HepG2 (cell line): ENCODE measurements around the gene VGLL3. TPM values are rescaled to one million over a fixed set of nuclear protein-coding genes. Genes with fewer than 3 reads are reported as not detected.

Source experiments
- ATAC-seq: fragments of 200-7000 bp; cut with Tn5 transposase; 3 replicates; pipeline ENCODE4 v1.9.1; 2020; ENCODE audit warnings: mild to moderate bottlenecking, moderate library complexity
- BruUV-seq: library from RNA; stranded (reverse); fragments of 400-500 nt; replicated peaks from 2 replicates; lab custom pipeline; 2021; lab: Mats Ljungman, UMichigan
- CTCF ChIA-PET: fragments of 300-600 bp; formaldehyde crosslinking; extraction: SDS; loops from one replicate; lab custom pipeline; 2021; ENCODE audit warnings: low total read pairs, inconsistent platforms, low intra/inter-chr PET ratio; lab: Yijun Ruan, JAX
- POLR2A ChIA-PET: fragments of 350-600 bp; sonication (Branson Sonifier 250); formaldehyde crosslinking; loops from one replicate; lab custom pipeline; 2020; ENCODE audit warnings: antibody characterized with exemption, inconsistent platforms; lab: Yijun Ruan, JAX
- DNase-seq: peaks from one replicate; pipeline ENCODE4 v3.0.0-alpha.2; 2015; ENCODE audit warnings: low spot score
- FAIRE-seq: peaks from 3 replicates; lab custom pipeline; 2011; peaks lifted over from hg19 to GRCh38; lab: Jason Lieb, UNC
- H2AFZ ChIP-seq: one replicate; pipeline ENCODE4 v1.6.1; 2011; ENCODE audit warnings: low read length, inconsistent platforms
- H3K27ac ChIP-seq: fragments of 300-600 bp; 3 replicates; pipeline ENCODE4 v1.8.0; 2011; ENCODE audit warnings: mixed run types, mild to moderate bottlenecking, mixed read lengths, low read length, inconsistent platforms; ENCODE audit not compliant: insufficient read depth; ENCODE audit errors: extremely low read length
- H3K27me3 ChIP-seq, 2 experiments: fragments of 200-600 bp in 1 of 2; 2 replicates in 1 of 2; 3 replicates in 1 of 2; pipeline versions ENCODE4 v1.6.0 to v1.8.0; 2011; ENCODE audit warnings: low read length in 2 of 2, mild to moderate bottlenecking in 2 of 2, moderate library complexity in 2 of 2, inconsistent platforms in 1 of 2; ENCODE audit not compliant: insufficient read depth in 2 of 2, control insufficient read depth in 1 of 2
- H3K36me3 ChIP-seq, 2 experiments: fragments of 200-600 bp in 1 of 2; replicated peaks in 1 of 2; 2 replicates in 1 of 2; 3 replicates in 1 of 2; pipeline versions ENCODE4 v1.5.1 to v1.8.0; 2011; ENCODE audit warnings: low read length in 2 of 2, inconsistent platforms in 1 of 2; ENCODE audit not compliant: insufficient read depth in 2 of 2, control insufficient read depth in 1 of 2
- H3K4me1 ChIP-seq: 2 replicates; pipeline ENCODE4 v1.5.1; 2012; ENCODE audit warnings: low read length, inconsistent platforms; ENCODE audit not compliant: insufficient read depth
- H3K4me2 ChIP-seq: 2 replicates; pipeline ENCODE4 v1.6.0; 2011; ENCODE audit warnings: low read depth, low read length, inconsistent platforms
- H3K4me3 ChIP-seq, 3 experiments: fragments of 200-600 bp in 1 of 3; sonication (generic), shearing (Covaris generic) in 1 of 3; replicated peaks in 1 of 3; 2 replicates each; pipeline ENCODE4 v1.5.1; 2011 to 2016; ENCODE audit warnings: low read length in 3 of 3, inconsistent platforms in 2 of 3, low read depth in 2 of 3, mild to moderate bottlenecking in 2 of 3, control low read depth in 1 of 3, mixed read lengths in 1 of 3; ENCODE audit not compliant: insufficient read depth in 1 of 3
- H3K79me2 ChIP-seq: one replicate; pipeline ENCODE4 v1.6.1; 2011; ENCODE audit warnings: low read length, inconsistent platforms; ENCODE audit not compliant: insufficient read depth
- H3K9ac ChIP-seq: 2 replicates; pipeline ENCODE4 v1.6.0; 2011; ENCODE audit warnings: mild to moderate bottlenecking, low read depth, low read length, inconsistent platforms; ENCODE audit not compliant: insufficient read depth
- H3K9me3 ChIP-seq: 2 replicates; pipeline ENCODE4 v1.5.1; 2012; ENCODE audit warnings: mild to moderate bottlenecking, low read length
- H4K20me1 ChIP-seq: 2 replicates; pipeline ENCODE4 v1.6.0; 2011; ENCODE audit warnings: inconsistent platforms, mild to moderate bottlenecking, low read length, moderate library complexity; ENCODE audit not compliant: insufficient read depth
- CC2D1A ChIP-seq: sonication (generic); formaldehyde crosslinking; IDR thresholded peaks from 2 replicates; pipeline ENCODE4 v1.8.1; 2023; ENCODE audit warnings: mild to moderate bottlenecking, missing genetic modification reagents
- DPF2 ChIP-seq: sonication (generic); formaldehyde crosslinking; IDR thresholded peaks from 2 replicates; pipeline ENCODE4 v1.4.0; 2020; ENCODE audit warnings: mild to moderate bottlenecking, low read depth, missing genetic modification reagents, borderline replicate concordance
- FOSL2 ChIP-seq: sonication (generic); formaldehyde crosslinking; IDR thresholded peaks from 2 replicates; pipeline ENCODE4 v1.4.0; 2020; ENCODE audit warnings: missing genetic modification reagents
- IKZF4 ChIP-seq: sonication (generic); formaldehyde crosslinking; IDR thresholded peaks from 2 replicates; pipeline ENCODE4 v1.5.1; 2020; ENCODE audit warnings: borderline replicate concordance, mild to moderate bottlenecking, low read depth, missing genetic modification reagents; ENCODE audit errors: not compliant biosample characterization
- ISX ChIP-seq: sonication (generic); formaldehyde crosslinking; conservative IDR thresholded peaks from 2 replicates; pipeline ENCODE4 v1.5.0; 2020; ENCODE audit warnings: missing genetic modification reagents
- MTF1 ChIP-seq: sonication (generic); formaldehyde crosslinking; IDR thresholded peaks from 2 replicates; pipeline ENCODE4 v1.5.0; 2020; ENCODE audit warnings: missing genetic modification reagents
- RAD21 ChIP-seq: fragments of 450-650 bp; formaldehyde crosslinking; IDR thresholded peaks from 2 replicates; pipeline ENCODE4 v1.5.0; 2020; ENCODE audit warnings: mild to moderate bottlenecking
- TFDP1 ChIP-seq: IDR thresholded peaks from 2 replicates; pipeline ENCODE4 v1.6.1; 2016; ENCODE audit warnings: missing compliant biosample characterization, missing genetic modification reagents, borderline replicate concordance
- THAP11 ChIP-seq: IDR thresholded peaks from 2 replicates; pipeline ENCODE4 v1.6.1; 2016; ENCODE audit warnings: missing biosample characterization, missing genetic modification reagents
- THRA ChIP-seq: sonication (generic); formaldehyde crosslinking; IDR thresholded peaks from 2 replicates; pipeline ENCODE4 v1.4.0; 2020; ENCODE audit warnings: missing genetic modification reagents, borderline replicate concordance
- ZBTB37 ChIP-seq: sonication (generic); formaldehyde crosslinking; IDR thresholded peaks from 2 replicates; pipeline ENCODE4 v1.4.0; 2020; ENCODE audit warnings: mild to moderate bottlenecking, missing genetic modification reagents
- ZNF546 ChIP-seq: sonication (generic); formaldehyde crosslinking; conservative IDR thresholded peaks from 2 replicates; pipeline ENCODE4 v1.8.1; 2023; ENCODE audit warnings: mild to moderate bottlenecking, missing genetic modification reagents
- ZNF615 ChIP-seq: sonication (generic); formaldehyde crosslinking; IDR thresholded peaks from 2 replicates; pipeline ENCODE4 v1.5.0; 2020; ENCODE audit warnings: mild to moderate bottlenecking, missing genetic modification reagents, borderline replicate concordance
- ZNF816 ChIP-seq: sonication (generic); formaldehyde crosslinking; IDR thresholded peaks from 2 replicates; pipeline ENCODE4 v1.8.0; 2022; ENCODE audit warnings: missing genetic modification reagents, mild to moderate bottlenecking, borderline replicate concordance
- ZUFSP ChIP-seq: sonication (generic); formaldehyde crosslinking; IDR thresholded peaks from 2 replicates; pipeline ENCODE4 v1.9.0; 2021; ENCODE audit warnings: missing genetic modification reagents, mild to moderate bottlenecking, borderline replicate concordance
- WGBS: methylation state at CpG from one replicate; pipeline ENCODE4 v1.1.6; 2017; ENCODE audit warnings: low lambda C conversion rate; 5-methylcytosine and 5-hydroxymethylcytosine counted together
- in situ Hi-C: cut with HindIII; loops from 2 replicates; pipeline ENCODE4 v1.10.0; 2017; ENCODE audit warnings: low pct_unique_long_range_greater_than_20kb; ENCODE audit not compliant: extremely low pct_ligation_motif_present
- intact Hi-C: fragments of 100-400 bp; cut with micrococcal nuclease; formaldehyde crosslinking; loops from one replicate; pipeline ENCODE4 v1.10.0; 2022; ENCODE audit not compliant: unreplicated experiment
- polyA plus RNA-seq, 8 experiments: library from polyadenylated mRNA; depleted of rRNA in 3 of 8; stranded (reverse) in 7 of 8; unstranded in 1 of 8; fragments of >200 nt; fragmentation: Illumina TruSeq in 4 of 8; extraction: Trizol in 4 of 8; gene quantifications; 2 replicates each; pipeline versions ENCODE4 v1.2.1 to v1.2.3, GENCODE V29; 2011 to 2016; ENCODE audit warnings: low read depth in 4 of 8, missing spikeins in 1 of 8, mixed read lengths in 1 of 8; ENCODE audit not compliant: insufficient read depth in 1 of 8
- total RNA-seq, 5 experiments: library from RNA; depleted of rRNA; stranded (reverse); fragments of >200 nt; fragmentation: Illumina TruSeq; extraction: Trizol; gene quantifications; 2 replicates each; pipeline ENCODE4 v1.2.3, GENCODE V29; 2016; ENCODE audit warnings: low read depth in 1 of 5

The VGLL3 gene
- total and polyA plus RNA-seq, 2 of the 13 experiments (the other 11 are each of a cell fraction or from before 2014, with no cell fraction given) = 0.03 to 0.07 TPM

- no peaks in the 10 kb centered on the region for H3K36me3 ChIP-seq
- BruUV-seq = no TSS peak
- intact Hi-C loops = no loop called here
Measured at GRCh38 chr3:87002346-87002745, 11.4 kb upstream of the VGLL3 start.

More at GRCh38 chr3:87002346-87002745, 11.4 kb upstream of the VGLL3 start:
- H3K9me3 ChIP-seq = no peaks in the 10 kb centered on the region
- ChIA-PET CTCF (no interaction called here), POLR2A (no interaction called here)
- in situ Hi-C loops = no loop called here
- DNase-seq (no peak), ATAC-seq (no peak), FAIRE-seq (no peak)
- H3K9ac ChIP-seq = no peak overlapping the region
- no peak overlapping the region for H3K4me3 ChIP-seq
- TF ChIP-seq RAD21 (CRISPR knock-in tag) = no peak
- TF ChIP-seq DPF2 (CRISPR knock-in tag) = no peak
- no peak for TF ChIP-seq ZUFSP (CRISPR knock-in tag)
- no peak for TF ChIP-seq MTF1 (CRISPR knock-in tag)
- TF ChIP-seq TFDP1 (CRISPR knock-in tag) = no peak
- TF ChIP-seq IKZF4 (CRISPR knock-in tag) = no peak
- no peak for TF ChIP-seq ZNF816 (CRISPR knock-in tag)
- no peak for TF ChIP-seq ZBTB37
- no peak for TF ChIP-seq FOSL2
- TF ChIP-seq CC2D1A (CRISPR knock-in tag) = no peak
- TF ChIP-seq THRA (CRISPR knock-in tag) = no peak
- no peak for TF ChIP-seq ZNF615
- no peak for TF ChIP-seq THAP11 (CRISPR knock-in tag)
- TF ChIP-seq ISX (CRISPR knock-in tag) = no peak
- no peak for TF ChIP-seq ZNF546 (CRISPR knock-in tag)
- 3% methylated on average over 4 of the region's 4 CpGs for WGBS
- H3K4me2 ChIP-seq = no peak overlapping the region
- H3K4me1 ChIP-seq = no peaks in the 10 kb centered on the region
- H4K20me1 ChIP-seq = 0 out of 2 replicates have a peak, but pooled peaks cover 2% of the 10 kb centered on the region
- H2AFZ ChIP-seq = no peak overlapping the region
- no peaks in the 10 kb centered on the region for H3K27me3 ChIP-seq
- no peaks in the 10 kb centered on the region for H3K79me2 ChIP-seq
- H3K27ac ChIP-seq = no peak overlapping the region
